ENCODE data around the gene ITGA8.

ITGA8 gene

GRCh38 chr10:15705298-15705697, 14.4 kb downstream of the ITGA8 start:
- H3K9me3 ChIP-seq (ENCODE audit: insufficient read depth, low read length) = no peaks in the 10 kb centered on the region
- H3K4me3 ChIP-seq (ENCODE audit: insufficient read length, low read depth) = no peak overlapping the region
- no peak overlapping the region for H3K9ac ChIP-seq (ENCODE audit: insufficient read length, low read depth)
- H3K36me3 ChIP-seq (ENCODE audit: insufficient read depth, insufficient read length, low read length) = no peaks in the 10 kb centered on the region
- TF ChIP-seq YY1 (IDR thresholded peaks at IDR 0.05; ENCODE audit: insufficient read depth, insufficient read length) = no peak
- no peak for TF ChIP-seq ZNF274 (IDR thresholded peaks at IDR 0.05; ENCODE audit: low read depth, low read length)
- no peak for TF ChIP-seq SUZ12 (IDR thresholded peaks at IDR 0.05; ENCODE audit: extremely low read depth, insufficient read depth, insufficient read length)
- DNase-seq (ENCODE audit: low read depth, low spot score) = no peak
- no peaks in the 10 kb centered on the region for H3K4me1 ChIP-seq (ENCODE audit: insufficient read depth, insufficient read length)
- H3K27me3 ChIP-seq (ENCODE audit: insufficient read depth, insufficient read length) = no peaks in the 10 kb centered on the region

GRCh38 chr10:15704581-15704968, 15.1 kb downstream of the ITGA8 start:
- Histone ChIP-seq H3K4me1 (ENCODE audit: insufficient read depth, insufficient read length) (no peaks in the 10 kb centered on the region), H3K9ac (ENCODE audit: insufficient read length, low read depth) (no peak overlapping the region), H3K36me3 (ENCODE audit: insufficient read depth, insufficient read length, low read length) (no peaks in the 10 kb centered on the region), H3K27me3 (ENCODE audit: insufficient read depth, insufficient read length) (no peaks in the 10 kb centered on the region), H3K4me3 (ENCODE audit: insufficient read length, low read depth) (no peak overlapping the region), H3K9me3 (ENCODE audit: insufficient read depth, low read length) (no peaks in the 10 kb centered on the region)
- TF ChIP-seq SUZ12 (IDR thresholded peaks at IDR 0.05; ENCODE audit: extremely low read depth, insufficient read depth, insufficient read length) (no peak), YY1 (IDR thresholded peaks at IDR 0.05; ENCODE audit: insufficient read depth, insufficient read length) (no peak), ZNF274 (IDR thresholded peaks at IDR 0.05; ENCODE audit: low read depth, low read length) (no peak)
- no peak for DNase-seq (ENCODE audit: low read depth, low spot score)

GRCh38 chr10:15703944-15704580, 15.7 kb downstream of the ITGA8 start:
- no peaks in the 10 kb centered on the region for H3K36me3 ChIP-seq (ENCODE audit: insufficient read depth, insufficient read length, low read length)
- TF ChIP-seq SUZ12 (IDR thresholded peaks at IDR 0.05; ENCODE audit: extremely low read depth, insufficient read depth, insufficient read length) = no peak
- no peak for TF ChIP-seq YY1 (IDR thresholded peaks at IDR 0.05; ENCODE audit: insufficient read depth, insufficient read length)
- TF ChIP-seq ZNF274 (IDR thresholded peaks at IDR 0.05; ENCODE audit: low read depth, low read length) = no peak
- no peaks in the 10 kb centered on the region for H3K9me3 ChIP-seq (ENCODE audit: insufficient read depth, low read length)
- no peak overlapping the region for H3K9ac ChIP-seq (ENCODE audit: insufficient read length, low read depth)
- DNase-seq (ENCODE audit: low read depth, low spot score) = no peak
- no peaks in the 10 kb centered on the region for H3K4me1 ChIP-seq (ENCODE audit: insufficient read depth, insufficient read length)
- no peaks in the 10 kb centered on the region for H3K27me3 ChIP-seq (ENCODE audit: insufficient read depth, insufficient read length)
- no peak overlapping the region for H3K4me3 ChIP-seq (ENCODE audit: insufficient read length, low read depth)

GRCh38 chr10:15703151-15703880, 16.4 kb downstream of the ITGA8 start:
- Histone ChIP-seq H3K4me3 (ENCODE audit: insufficient read length, low read depth) (no peak overlapping the region), H3K27me3 (ENCODE audit: insufficient read depth, insufficient read length) (no peaks in the 10 kb centered on the region), H3K9ac (ENCODE audit: insufficient read length, low read depth) (no peak overlapping the region), H3K36me3 (ENCODE audit: insufficient read depth, insufficient read length, low read length) (no peaks in the 10 kb centered on the region), H3K9me3 (ENCODE audit: insufficient read depth, low read length) (no peaks in the 10 kb centered on the region), H3K4me1 (ENCODE audit: insufficient read depth, insufficient read length) (no peaks in the 10 kb centered on the region)
- TF ChIP-seq ZNF274 (IDR thresholded peaks at IDR 0.05; ENCODE audit: low read depth, low read length) = no peak
- no peak for TF ChIP-seq SUZ12 (IDR thresholded peaks at IDR 0.05; ENCODE audit: extremely low read depth, insufficient read depth, insufficient read length)
- no peak for TF ChIP-seq YY1 (IDR thresholded peaks at IDR 0.05; ENCODE audit: insufficient read depth, insufficient read length)
- DNase-seq (ENCODE audit: low read depth, low spot score) = no peak

GRCh38 chr10:15700078-15700674, 19.5 kb downstream of the ITGA8 start:
- H3K27me3 ChIP-seq (ENCODE audit: insufficient read depth, insufficient read length) = no peaks in the 10 kb centered on the region

GRCh38 chr10:15695852-15696251, 23.9 kb downstream of the ITGA8 start:
- no peaks in the 10 kb centered on the region for H3K36me3 ChIP-seq (ENCODE audit: insufficient read depth, insufficient read length, low read length)
- DNase-seq (ENCODE audit: low read depth, low spot score) = no peak
- no peaks in the 10 kb centered on the region for H3K9me3 ChIP-seq (ENCODE audit: insufficient read depth, low read length)
- H3K4me3 ChIP-seq (ENCODE audit: insufficient read length, low read depth) = no peak overlapping the region
- H3K27me3 ChIP-seq (ENCODE audit: insufficient read depth, insufficient read length) = no peaks in the 10 kb centered on the region
- no peaks in the 10 kb centered on the region for H3K4me1 ChIP-seq (ENCODE audit: insufficient read depth, insufficient read length)
- TF ChIP-seq SUZ12 (IDR thresholded peaks at IDR 0.05; ENCODE audit: extremely low read depth, insufficient read depth, insufficient read length) (no peak), ZNF274 (IDR thresholded peaks at IDR 0.05; ENCODE audit: low read depth, low read length) (no peak), YY1 (IDR thresholded peaks at IDR 0.05; ENCODE audit: insufficient read depth, insufficient read length) (no peak)
- no peak overlapping the region for H3K9ac ChIP-seq (ENCODE audit: insufficient read length, low read depth)

More at GRCh38 chr10:15700078-15700674, 19.5 kb downstream of the ITGA8 start:
- no peaks in the 10 kb centered on the region for H3K36me3 ChIP-seq (ENCODE audit: insufficient read depth, insufficient read length, low read length)
- TF ChIP-seq SUZ12 (IDR thresholded peaks at IDR 0.05; ENCODE audit: extremely low read depth, insufficient read depth, insufficient read length) (no peak), YY1 (IDR thresholded peaks at IDR 0.05; ENCODE audit: insufficient read depth, insufficient read length) (no peak), ZNF274 (IDR thresholded peaks at IDR 0.05; ENCODE audit: low read depth, low read length) (no peak)
- H3K9me3 ChIP-seq (ENCODE audit: insufficient read depth, low read length) = no peaks in the 10 kb centered on the region
- H3K4me1 ChIP-seq (ENCODE audit: insufficient read depth, insufficient read length) = no peaks in the 10 kb centered on the region
- no peak overlapping the region for H3K4me3 ChIP-seq (ENCODE audit: insufficient read length, low read depth)
- H3K9ac ChIP-seq (ENCODE audit: insufficient read length, low read depth) = no peak overlapping the region
- no peak for DNase-seq (ENCODE audit: low read depth, low spot score)

- H3K27me3 ChIP-seq (ENCODE audit: insufficient read depth, insufficient read length) = no peaks in the 10 kb centered on the region
- no peak overlapping the region for H3K4me3 ChIP-seq (ENCODE audit: insufficient read length, low read depth)
- TF ChIP-seq SUZ12 (IDR thresholded peaks at IDR 0.05; ENCODE audit: extremely low read depth, insufficient read depth, insufficient read length) (no peak), ZNF274 (IDR thresholded peaks at IDR 0.05; ENCODE audit: low read depth, low read length) (no peak), YY1 (IDR thresholded peaks at IDR 0.05; ENCODE audit: insufficient read depth, insufficient read length) (no peak)
- no peak overlapping the region for H3K9ac ChIP-seq (ENCODE audit: insufficient read length, low read depth)
- no peaks in the 10 kb centered on the region for H3K9me3 ChIP-seq (ENCODE audit: insufficient read depth, low read length)
- no peaks in the 10 kb centered on the region for H3K4me1 ChIP-seq (ENCODE audit: insufficient read depth, insufficient read length)
- no peak for DNase-seq (ENCODE audit: low read depth, low spot score)
- no peaks in the 10 kb centered on the region for H3K36me3 ChIP-seq (ENCODE audit: insufficient read depth, insufficient read length, low read length)
Measured at GRCh38 chr10:15690031-15690430, 29.7 kb downstream of the ITGA8 start.

Data from NT2/D1 (cell line).